Ishikawa (cell line): ENCODE data around the gene FRRS1.

ENCODE experiments used
- CEBPB ChIP-seq: IDR thresholded peaks from 2 replicates; pipeline ENCODE4 v1.6.1; 2012
- CREB1 ChIP-seq: IDR thresholded peaks from 2 replicates; pipeline ENCODE4 v1.6.1; 2012; ENCODE audit warnings: low read depth
- EGR1 ChIP-seq: IDR thresholded peaks from 2 replicates; pipeline ENCODE4 v1.6.1; 2012
- EP300 ChIP-seq: IDR thresholded peaks from 2 replicates; pipeline ENCODE4 v1.6.1; 2012; ENCODE audit warnings: borderline replicate concordance
- FOXM1 ChIP-seq: IDR thresholded peaks from 2 replicates; pipeline ENCODE4 v1.6.1; 2012; ENCODE audit warnings: low read depth, borderline replicate concordance
- NFIC ChIP-seq: IDR thresholded peaks from 2 replicates; pipeline ENCODE4 v1.6.1; 2012
- RAD21 ChIP-seq: IDR thresholded peaks from 2 replicates; pipeline ENCODE4 v1.6.1; 2012; ENCODE audit warnings: low read depth
- TAF1 ChIP-seq: IDR thresholded peaks from 2 replicates; pipeline ENCODE4 v1.6.1; 2012; ENCODE audit warnings: low read depth, mild to moderate bottlenecking
- TCF12 ChIP-seq: IDR thresholded peaks from 2 replicates; pipeline ENCODE4 v1.6.1; 2012; ENCODE audit warnings: low read depth
- TEAD4 ChIP-seq: IDR thresholded peaks from 2 replicates; pipeline ENCODE4 v1.6.1; 2012
- YY1 ChIP-seq: IDR thresholded peaks from 2 replicates; pipeline ENCODE4 v1.6.1; 2012; ENCODE audit warnings: low read depth
- ZBTB7A ChIP-seq: IDR thresholded peaks from 2 replicates; pipeline ENCODE4 v1.6.1; 2012; ENCODE audit warnings: low read depth
- TF ChIP-seq, protein P1 (sequence below): IDR thresholded peaks from 2 replicates; pipeline ENCODE4 v1.6.1; 2012
- TF ChIP-seq, protein P2 (sequence below): IDR thresholded peaks from 2 replicates; pipeline ENCODE4 v1.6.1; 2012; ENCODE audit warnings: low read depth, mild to moderate bottlenecking
- TF ChIP-seq, protein P3 (sequence below): IDR thresholded peaks from 2 replicates; pipeline ENCODE4 v1.6.1; 2012

Gene FRRS1

DNA sequence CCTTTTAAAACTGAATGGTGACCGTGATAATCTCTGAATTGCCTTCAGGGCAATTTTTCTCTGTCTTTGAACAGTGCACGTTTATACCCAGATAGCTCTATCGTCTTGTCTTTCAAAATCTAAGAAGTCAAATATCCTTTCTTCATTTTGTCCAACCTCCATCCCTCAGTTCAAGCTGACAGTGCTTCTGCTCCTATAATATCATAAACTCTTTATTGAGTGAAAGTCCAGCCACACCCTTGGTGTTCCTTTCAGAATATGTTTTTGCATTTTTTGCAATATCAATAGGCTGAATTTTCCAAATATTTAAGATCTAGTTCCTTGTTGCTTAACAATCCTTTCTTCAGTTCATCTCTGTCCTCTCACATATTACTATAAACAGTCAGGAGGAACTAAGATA, 35.1 kb upstream of the FRRS1 start:
- TF ChIP-seq TAF1 (no peak), RAD21 (no peak), NFIC (no peak), FOXM1 (no peak), TCF12 (no peak), ZBTB7A (no peak), CREB1 (no peak), EP300 (no peak)
- TF ChIP-seq, protein P1, sequence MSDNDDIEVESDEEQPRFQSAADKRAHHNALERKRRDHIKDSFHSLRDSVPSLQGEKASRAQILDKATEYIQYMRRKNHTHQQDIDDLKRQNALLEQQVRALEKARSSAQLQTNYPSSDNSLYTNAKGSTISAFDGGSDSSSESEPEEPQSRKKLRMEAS = no peak

DNA sequence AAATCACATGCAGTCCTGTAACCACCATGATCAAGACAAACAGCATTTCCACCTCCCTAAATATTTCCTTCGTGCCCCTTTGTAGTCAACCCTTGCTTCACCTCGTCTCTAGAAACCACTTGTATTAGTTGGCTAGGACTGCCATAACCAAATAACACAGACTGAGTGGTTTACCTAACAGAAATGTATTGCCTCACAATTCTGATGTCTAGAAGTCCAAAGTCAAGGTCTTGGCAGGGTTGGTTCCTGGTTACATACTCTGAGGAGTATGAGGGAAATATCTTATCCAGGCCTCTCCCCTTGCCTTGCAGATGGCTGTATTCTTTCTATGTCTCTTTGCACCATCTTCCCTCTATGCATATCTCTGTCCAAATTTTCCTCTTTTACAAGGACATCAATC, 23.3 kb upstream of the FRRS1 start:
- TF ChIP-seq ZBTB7A (no peak), EGR1 (no peak), TAF1 (no peak)
- TF ChIP-seq, protein P2, sequence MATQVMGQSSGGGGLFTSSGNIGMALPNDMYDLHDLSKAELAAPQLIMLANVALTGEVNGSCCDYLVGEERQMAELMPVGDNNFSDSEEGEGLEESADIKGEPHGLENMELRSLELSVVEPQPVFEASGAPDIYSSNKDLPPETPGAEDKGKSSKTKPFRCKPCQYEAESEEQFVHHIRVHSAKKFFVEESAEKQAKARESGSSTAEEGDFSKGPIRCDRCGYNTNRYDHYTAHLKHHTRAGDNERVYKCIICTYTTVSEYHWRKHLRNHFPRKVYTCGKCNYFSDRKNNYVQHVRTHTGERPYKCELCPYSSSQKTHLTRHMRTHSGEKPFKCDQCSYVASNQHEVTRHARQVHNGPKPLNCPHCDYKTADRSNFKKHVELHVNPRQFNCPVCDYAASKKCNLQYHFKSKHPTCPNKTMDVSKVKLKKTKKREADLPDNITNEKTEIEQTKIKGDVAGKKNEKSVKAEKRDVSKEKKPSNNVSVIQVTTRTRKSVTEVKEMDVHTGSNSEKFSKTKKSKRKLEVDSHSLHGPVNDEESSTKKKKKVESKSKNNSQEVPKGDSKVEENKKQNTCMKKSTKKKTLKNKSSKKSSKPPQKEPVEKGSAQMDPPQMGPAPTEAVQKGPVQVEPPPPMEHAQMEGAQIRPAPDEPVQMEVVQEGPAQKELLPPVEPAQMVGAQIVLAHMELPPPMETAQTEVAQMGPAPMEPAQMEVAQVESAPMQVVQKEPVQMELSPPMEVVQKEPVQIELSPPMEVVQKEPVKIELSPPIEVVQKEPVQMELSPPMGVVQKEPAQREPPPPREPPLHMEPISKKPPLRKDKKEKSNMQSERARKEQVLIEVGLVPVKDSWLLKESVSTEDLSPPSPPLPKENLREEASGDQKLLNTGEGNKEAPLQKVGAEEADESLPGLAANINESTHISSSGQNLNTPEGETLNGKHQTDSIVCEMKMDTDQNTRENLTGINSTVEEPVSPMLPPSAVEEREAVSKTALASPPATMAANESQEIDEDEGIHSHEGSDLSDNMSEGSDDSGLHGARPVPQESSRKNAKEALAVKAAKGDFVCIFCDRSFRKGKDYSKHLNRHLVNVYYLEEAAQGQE = no peak

DNA sequence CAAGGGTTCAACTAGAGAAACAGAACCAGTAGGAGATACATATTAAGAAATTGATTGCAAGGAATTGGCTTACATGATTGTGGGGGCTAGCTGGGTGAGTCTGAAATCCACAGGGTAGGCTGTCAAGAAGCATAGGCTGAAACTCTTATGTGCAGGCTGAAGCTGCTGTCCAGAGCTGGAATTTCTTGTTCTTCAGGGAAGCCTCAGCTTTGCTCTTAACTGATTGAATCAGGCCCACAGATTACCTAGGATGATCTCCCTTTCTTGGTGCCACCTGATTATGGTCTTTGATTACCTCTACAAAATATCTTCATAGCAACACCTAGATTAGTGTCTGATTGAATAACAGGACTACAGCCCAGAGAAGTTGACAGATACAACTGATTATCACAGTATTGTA, 22.5 kb upstream of the FRRS1 start:
- no peak for TF ChIP-seq TEAD4
- TF ChIP-seq, protein P2 = peak; percentile 18; the same call in 1 of the 2 replicates

DNA sequence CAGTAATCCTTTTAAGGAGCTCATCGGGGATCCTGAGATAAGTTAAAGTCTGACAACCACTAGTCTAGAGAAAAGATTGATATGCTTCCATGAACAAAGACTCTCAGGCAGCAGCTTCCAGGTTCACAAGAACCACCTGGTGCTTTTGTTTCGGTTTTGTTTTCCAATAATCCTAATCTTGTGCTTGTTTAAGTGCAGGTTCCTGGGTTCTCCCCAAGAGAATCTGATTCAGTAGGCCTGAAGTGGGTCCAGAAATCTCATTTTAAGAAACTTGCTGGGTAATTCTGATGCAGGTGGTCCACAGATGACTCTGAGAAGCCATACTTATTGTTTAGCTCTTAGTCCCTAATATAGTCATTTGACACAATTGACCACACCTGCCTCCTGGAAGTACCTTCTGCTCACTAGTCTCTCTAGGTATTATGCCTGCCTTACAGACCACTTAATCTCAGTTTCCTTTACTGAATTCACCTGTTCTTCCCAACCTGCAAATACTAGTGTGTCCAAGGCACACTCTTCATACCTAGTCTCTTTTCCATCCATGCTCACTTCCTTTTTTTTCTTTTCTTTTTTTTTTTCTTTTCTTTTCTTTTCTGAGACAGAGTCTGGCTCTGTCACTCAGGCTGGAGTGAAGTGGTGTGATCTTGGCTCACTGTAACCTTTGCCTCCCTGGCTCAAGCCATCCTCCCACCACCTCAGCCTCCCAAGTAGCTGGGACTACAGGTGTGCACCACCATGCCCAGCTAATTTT, 20.5 kb upstream of the FRRS1 start:
- TF ChIP-seq CEBPB = no peak
- no peak for TF ChIP-seq EGR1
- no peak for TF ChIP-seq CREB1
- no peak for TF ChIP-seq RAD21
- TF ChIP-seq, protein P2 = no peak
- no peak for TF ChIP-seq EP300
- TF ChIP-seq YY1 = no peak
- no peak for TF ChIP-seq FOXM1
- TF ChIP-seq, protein P3, sequence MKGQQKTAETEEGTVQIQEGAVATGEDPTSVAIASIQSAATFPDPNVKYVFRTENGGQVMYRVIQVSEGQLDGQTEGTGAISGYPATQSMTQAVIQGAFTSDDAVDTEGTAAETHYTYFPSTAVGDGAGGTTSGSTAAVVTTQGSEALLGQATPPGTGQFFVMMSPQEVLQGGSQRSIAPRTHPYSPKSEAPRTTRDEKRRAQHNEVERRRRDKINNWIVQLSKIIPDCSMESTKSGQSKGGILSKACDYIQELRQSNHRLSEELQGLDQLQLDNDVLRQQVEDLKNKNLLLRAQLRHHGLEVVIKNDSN = no peak
- TF ChIP-seq, protein P1 = no peak
- TF ChIP-seq NFIC = no peak
- no peak for TF ChIP-seq ZBTB7A
- TF ChIP-seq TCF12 = no peak
- no peak for TF ChIP-seq TEAD4
- no peak for TF ChIP-seq TAF1

DNA sequence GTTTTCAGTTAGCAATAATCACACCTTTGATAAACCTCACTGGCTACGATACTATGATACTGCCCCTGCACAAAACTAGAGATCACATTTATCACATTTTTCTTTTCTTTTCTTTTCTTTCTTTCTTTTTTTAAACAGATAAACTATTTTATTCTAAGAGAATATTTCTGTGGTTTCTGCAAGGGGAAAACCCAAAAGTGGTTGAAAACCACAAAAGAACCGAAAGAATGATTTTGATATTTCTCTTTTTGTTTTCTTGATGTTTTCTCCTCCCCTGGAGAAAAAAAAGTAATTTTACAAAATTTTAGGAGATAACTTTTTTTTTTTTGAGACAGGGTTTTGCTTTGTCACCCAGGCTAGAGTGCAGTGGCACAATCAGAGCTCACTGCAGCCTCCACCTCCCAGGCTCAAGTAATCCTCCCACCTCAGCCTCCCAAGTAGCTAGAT, 18.4 kb upstream of the FRRS1 start:
- TF ChIP-seq EGR1 (no peak), ZBTB7A (no peak), RAD21 (no peak), NFIC (no peak)
- TF ChIP-seq, protein P3 = no peak
